ENCODE measurements around the gene FHAD1. TPM values are rescaled to one million over a fixed set of nuclear protein-coding genes. Genes with fewer than 3 reads are reported as not detected.

Gene FHAD1
- total and polyA plus RNA-seq, 10 of the 15 experiments (the other 5 are each of a cell fraction or from before 2014, with no cell fraction given): 0.09 to 1.0 (median 0.32) TPM; not detected in 2

- CTCF ChIA-PET: no interaction called here
- RAD21 ChIA-PET (ENCODE audit: unreplicated experiment): interaction anchor here (1.9 kb wide), 1 partner anchor 21 kb away, joined by 5 read pairs; no protein-coding TSS in a partner anchor
- POLR2A ChIA-PET: no interaction called here
- BruUV-seq (replicated peaks): no TSS peak
- 97% methylated on average over 3 of the region's 3 CpGs for WGBS (ENCODE audit: insufficient coverage, insufficient replicate concordance, low lambda C conversion rate, missing lambda C conversion rate)
- Histone ChIP-seq H2AFZ (ENCODE audit: control insufficient read depth, low read depth, low read length) (no peak overlapping the region), H3K27me3 (replicated peaks in 1 of 2; ENCODE audit: control insufficient read depth in 2 of 2, insufficient read depth in 2 of 2, low read length in 1 of 2) (no peaks in the 10 kb centered on the region), H3K4me1 (ENCODE audit: control insufficient read depth, insufficient read depth, low read length) (peaks cover 23% of the 10 kb centered on the region), H3K27ac (ENCODE audit: control insufficient read depth, insufficient read depth) (no peak overlapping the region), H4K20me1 (ENCODE audit: control insufficient read depth, insufficient read depth) (no peaks in the 10 kb centered on the region), H3K4me2 (ENCODE audit: control insufficient read depth, insufficient read depth) (no peak overlapping the region), H3K9ac (ENCODE audit: control insufficient read depth, insufficient read depth, low read length) (no peak overlapping the region), H3K79me2 (ENCODE audit: control insufficient read depth, insufficient read depth, low read length) (no peaks in the 10 kb centered on the region), H3K4me3 (no peak overlapping the region), H3K9me3 (replicated peaks; ENCODE audit: control insufficient read depth, insufficient read depth, low read length) (no peaks in the 10 kb centered on the region; the same call in 2 of the 3 replicates), H3K36me3 (ENCODE audit: control insufficient read depth in 2 of 2, insufficient read depth in 2 of 2, low read length in 1 of 2) (no peaks in the 10 kb centered on the region)
- DNase-seq (ENCODE audit: low read depth, low spot score) (no peak), FAIRE-seq (no peak), ATAC-seq (no peak)
- SMC1A ChIA-PET (ENCODE audit: uncharacterized antibody, unreplicated experiment): no interaction called here
- in situ Hi-C loops (cut with MboI): no loop called here
- intact Hi-C loops (cut with micrococcal nuclease; ENCODE audit: unreplicated experiment): no loop called here
- TF ChIP-seq ELK1 (IDR thresholded peaks at IDR 0.05; ENCODE audit: low read depth, low read length): no peak
- TF ChIP-seq ZBTB40 (IDR thresholded peaks at IDR 0.05; ENCODE audit: borderline replicate concordance): peak; percentile 78
Measured at GRCh38 chr1:15344380-15344779, 97.4 kb downstream of the FHAD1 start.
